ENCODE results near the gene UGT1A3.
"Not testable (repeated sequence)": the region's sequence is repeated elsewhere in the genome, so short reads cannot be mapped to it uniquely, and the experiment has no call there.

Gene UGT1A3

GRCh38 chr2:233707940-233708644, 20.8 kb upstream of the UGT1A3 start:
- DNase-seq (ENCODE audit: low spot score) = no peak

- no peak for DNase-seq (ENCODE audit: low spot score)
These were observed 19.9 kb upstream of the UGT1A3 start for GRCh38 chr2:233708942-233709341.

DNA sequence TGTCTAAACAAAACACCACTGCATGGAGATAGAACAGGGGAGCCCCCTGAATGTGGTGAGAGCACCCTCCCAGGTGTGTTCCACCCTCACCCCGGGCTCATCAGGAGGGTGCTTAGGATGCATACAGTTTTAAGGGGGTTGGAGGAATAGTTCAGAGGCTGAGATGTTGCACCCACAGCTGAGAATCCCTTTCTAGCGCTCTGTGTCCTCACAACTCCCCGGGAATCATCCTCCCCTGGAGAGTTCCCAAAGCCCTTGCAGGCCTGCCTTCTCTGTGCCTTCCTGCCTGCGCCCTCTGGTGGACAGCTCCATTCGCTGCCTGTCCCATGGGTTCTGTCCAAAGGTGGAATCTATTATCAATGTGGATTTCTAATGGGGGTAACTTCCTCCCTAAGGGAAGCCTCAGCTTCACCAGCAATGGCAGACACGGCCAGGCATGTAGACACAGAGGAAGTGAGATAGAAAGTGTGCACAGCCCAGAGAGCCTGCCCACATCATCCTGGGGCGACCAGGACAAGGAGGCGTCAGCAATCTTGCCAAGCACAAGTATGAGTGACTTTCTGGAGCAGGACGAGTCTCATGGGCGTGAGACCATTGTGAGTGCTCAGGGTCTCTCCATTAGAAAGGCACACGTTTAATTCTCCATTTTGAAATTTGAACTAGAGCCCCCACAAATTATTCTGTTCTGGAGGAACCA, 17.4 kb upstream of the UGT1A3 start:
- DNase-seq (ENCODE audit: low spot score) = peak; percentile 59

DNA sequence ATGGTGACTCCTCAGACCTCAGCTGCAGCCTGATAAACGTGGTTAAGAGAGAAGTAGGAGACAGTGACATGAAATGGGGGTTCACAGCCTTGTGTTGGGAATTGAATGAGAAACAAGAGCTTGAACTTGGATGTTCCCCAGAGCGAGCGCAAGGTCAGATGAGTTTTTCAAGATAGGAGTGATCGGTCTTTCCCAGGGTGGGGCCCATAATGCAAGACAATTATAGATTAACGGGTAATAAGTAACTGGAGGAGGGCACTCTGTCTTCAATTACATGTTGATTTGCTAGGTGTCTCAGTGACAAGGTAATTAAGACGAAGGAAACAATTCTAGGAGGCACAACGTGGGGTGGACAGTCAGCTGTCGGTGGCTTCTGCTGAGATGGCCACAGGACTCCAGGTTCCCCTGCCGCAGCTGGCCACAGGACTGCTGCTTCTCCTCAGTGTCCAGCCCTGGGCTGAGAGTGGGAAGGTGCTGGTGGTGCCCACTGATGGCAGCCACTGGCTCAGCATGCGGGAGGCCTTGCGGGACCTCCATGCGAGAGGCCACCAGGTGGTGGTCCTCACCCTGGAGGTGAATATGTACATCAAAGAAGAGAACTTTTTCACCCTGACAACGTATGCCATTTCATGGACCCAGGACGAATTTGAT, 16.1 kb upstream of the UGT1A3 start, which contains the start of gene UGT1A5:
Gene UGT1A5 (plus strand): TSS at position 297 of the 651 bp plus-strand sequence. CDS start 85 bp downstream, at position 382.
- no peak for DNase-seq (ENCODE audit: low spot score)

- peak; percentile 89 for DNase-seq (ENCODE audit: low spot score)
These were observed 15.6 kb upstream of the UGT1A3 start for GRCh38 chr2:233713262-233713615.

DNA sequence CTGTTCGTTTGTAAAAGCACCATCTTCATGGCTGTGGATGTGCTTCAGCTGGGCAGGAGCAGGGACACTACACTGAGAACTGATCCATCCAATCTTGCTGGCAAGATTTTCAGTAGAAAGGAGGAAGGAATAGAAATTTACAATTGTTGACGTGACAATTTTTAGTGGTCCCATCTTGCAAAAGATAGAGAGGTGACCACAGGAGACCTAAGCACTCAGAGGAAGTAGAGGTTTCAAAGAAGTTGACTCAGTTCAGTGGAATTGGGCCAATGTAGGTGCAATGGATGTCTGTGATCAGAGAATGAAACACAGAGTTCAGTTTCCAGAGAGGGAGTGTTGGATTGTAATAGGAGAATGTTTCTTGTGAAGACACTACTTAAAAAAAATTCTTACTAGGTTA, 14.7 kb upstream of the UGT1A3 start:
- DNase-seq (ENCODE audit: low spot score) = peak; percentile 56

DNA sequence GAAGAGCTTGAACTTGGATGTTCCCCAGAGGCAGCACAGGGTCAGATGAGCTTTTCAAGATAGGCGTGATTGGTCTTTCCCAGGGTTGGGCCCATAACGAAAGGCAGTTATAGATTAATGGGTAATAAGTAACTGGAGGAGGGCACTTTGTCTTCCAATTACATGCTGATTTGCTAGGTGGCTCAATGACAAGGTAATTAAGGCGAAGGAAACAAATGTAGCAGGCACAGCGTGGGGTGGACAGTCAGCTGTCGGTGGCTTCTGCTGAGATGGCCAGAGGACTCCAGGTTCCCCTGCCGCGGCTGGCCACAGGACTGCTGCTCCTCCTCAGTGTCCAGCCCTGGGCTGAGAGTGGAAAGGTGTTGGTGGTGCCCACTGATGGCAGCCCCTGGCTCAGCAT, 10.3 kb upstream of the UGT1A3 start, which contains the start of gene UGT1A4:
Gene UGT1A4 (plus strand): TSS at position 185 of the 400 bp plus-strand sequence. CDS start 85 bp downstream, at position 270.
- DNase-seq (ENCODE audit: low spot score) = no peak

DNA sequence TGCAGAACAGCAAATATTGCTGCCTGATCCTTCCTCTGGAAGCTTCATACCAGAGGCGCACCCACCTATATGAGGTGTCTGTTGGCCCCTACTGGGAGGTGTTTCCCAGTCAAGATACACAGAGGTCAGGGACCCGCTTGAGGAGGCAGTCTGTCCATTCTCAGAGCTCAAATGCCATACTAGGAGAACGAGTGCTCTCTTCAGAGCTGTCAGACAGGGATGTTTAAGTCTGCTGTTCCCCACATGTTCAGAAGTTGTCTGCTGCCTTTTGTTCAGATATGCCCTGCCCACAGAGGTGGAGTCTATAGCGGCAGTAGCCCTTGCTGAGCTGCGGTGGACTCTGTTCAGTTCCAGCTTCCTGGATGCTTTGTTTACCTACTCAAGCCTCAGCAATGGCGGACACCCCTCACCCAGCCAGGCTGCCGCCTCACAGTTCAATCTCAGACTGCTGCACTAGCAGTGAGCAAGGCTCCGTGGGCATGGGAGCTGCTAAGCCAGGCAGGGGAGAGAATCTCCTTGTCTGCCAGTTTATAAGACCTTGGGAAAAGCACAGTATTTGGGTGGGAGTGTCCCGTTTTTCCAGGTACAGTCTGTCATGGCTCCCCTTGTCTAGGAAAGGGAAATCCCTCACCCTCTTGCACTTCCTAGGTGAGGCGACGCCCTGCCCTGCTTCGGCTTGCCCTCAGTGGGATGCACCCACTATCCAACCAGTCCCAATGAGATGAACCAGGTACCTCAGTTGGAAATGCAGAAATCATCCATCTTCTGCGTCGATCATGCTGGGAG, 8.2 kb downstream of the UGT1A3 start:
- DNase-seq (ENCODE audit: low spot score) = not testable (repeated sequence)

DNA sequence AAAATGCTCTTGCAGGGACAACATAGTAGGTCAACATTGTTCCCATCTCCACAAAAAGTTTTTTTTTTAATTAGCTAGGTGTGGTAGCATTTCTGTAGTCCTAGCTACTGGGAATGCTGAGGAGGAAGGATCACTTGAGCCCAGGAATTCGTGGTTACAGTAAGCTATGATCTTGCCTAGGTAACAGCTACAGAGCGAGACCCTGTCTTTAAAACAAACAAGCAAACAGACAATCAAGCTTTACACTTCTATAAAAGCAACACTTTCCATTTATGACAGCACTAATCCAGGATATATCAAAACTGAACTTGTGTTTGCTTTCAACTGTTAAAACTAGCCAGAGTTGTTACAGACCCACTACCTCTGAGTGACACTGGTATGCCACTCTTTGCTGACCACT, 12.0 kb downstream of the UGT1A3 start:
- DNase-seq (ENCODE audit: low spot score) = no peak

- DNase-seq (ENCODE audit: low spot score) = no peak
These were observed 14.8 kb downstream of the UGT1A3 start for GRCh38 chr2:233743464-233744259.

- DNase-seq (ENCODE audit: low spot score) = no peak
These were observed 16.4 kb downstream of the UGT1A3 start for GRCh38 chr2:233745073-233745755.

DNA sequence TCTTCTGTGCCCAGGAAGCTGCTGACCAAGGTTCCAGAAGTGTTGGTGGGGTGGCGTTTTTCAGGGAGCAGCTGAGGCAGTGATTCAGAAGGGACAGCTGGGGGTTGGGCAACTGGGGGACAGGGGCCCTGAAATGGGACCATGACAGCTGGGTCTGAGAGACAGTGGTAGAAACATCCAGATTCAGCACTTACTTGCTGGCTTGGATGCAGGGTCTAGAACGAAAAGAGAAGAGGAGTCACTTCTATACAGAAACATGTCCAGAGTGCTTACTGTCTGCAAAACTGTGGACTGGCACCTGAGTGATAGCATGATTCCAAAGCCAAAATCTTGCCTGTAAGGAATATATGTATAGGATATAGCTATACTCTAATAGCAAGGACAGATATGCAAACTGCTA, 17.0 kb downstream of the UGT1A3 start:
- not testable (repeated sequence) for DNase-seq (ENCODE audit: low spot score)

DNA sequence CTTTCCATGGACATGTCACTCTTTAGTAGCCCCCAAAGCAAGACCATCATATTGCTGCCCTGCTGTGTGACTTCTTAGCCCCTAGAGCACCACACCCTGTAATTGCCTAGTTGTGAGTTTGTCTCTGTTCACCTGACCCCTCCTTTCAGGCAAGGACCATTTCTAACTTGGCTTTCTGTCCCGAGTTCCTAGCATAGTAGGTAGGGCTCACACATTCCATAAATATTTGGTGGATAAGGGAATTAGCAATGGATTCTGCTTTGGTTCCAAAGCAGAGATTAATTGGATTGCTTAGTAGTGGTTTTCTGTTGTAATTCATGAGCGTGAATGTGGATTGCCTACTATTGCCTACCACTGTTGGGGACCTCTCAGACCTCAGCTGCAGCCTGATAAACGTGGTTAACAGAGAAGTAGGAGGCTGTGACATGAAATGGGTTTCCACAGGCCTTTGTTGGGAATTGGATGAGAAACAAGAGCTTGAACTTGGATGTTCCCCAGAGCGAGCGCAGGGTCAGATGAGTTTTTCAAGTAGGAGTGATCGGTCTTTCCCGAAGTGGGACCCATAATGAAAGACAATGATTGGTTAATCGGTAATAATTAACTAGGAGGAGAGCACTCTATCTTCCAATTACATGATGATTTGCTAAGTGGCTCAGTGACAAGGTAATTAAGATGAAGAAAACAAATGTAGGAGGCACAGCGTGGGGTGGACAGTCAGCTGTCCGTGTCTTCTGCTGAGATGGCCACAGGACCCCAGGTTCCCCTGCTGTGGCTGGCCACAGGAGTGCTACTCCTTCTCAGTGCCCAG, 17.8 kb downstream of the UGT1A3 start:
- no peak for DNase-seq (ENCODE audit: low spot score)

DNA sequence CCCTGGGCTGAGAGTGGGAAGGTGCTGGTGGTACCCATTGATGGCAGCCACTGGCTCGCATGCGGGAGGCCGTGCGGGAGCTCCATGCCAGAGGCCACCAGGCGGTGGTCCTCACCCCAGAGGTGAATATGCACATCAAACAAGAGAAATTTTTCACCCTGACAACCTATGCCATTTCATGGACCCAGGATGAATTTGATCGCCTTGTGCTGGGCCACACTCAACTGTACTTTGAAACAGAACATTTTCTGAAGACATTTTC, 18.4 kb downstream of the UGT1A3 start:
- DNase-seq (ENCODE audit: low spot score) = no peak

DNA sequence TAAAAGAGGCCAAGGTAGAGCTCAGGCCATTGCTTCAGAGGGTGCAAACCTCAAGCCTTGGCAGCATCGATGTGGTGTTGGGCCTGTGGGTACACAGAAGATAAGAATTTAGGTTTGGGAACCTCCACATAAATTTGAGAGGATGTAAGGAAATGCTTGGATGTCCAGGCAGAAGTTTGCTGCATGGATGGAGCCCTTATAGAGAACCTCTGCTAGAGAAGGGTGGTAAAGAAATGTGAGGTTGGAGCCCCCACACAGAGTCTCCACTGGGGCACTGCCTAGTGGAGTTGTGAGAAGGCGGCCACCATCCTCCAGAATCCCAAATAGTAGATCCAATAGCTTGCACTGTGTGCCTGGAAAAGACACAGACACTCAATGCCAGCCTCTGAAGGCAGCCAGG, 21.8 kb downstream of the UGT1A3 start:
- DNase-seq (ENCODE audit: low spot score) = not testable (repeated sequence)

DNA sequence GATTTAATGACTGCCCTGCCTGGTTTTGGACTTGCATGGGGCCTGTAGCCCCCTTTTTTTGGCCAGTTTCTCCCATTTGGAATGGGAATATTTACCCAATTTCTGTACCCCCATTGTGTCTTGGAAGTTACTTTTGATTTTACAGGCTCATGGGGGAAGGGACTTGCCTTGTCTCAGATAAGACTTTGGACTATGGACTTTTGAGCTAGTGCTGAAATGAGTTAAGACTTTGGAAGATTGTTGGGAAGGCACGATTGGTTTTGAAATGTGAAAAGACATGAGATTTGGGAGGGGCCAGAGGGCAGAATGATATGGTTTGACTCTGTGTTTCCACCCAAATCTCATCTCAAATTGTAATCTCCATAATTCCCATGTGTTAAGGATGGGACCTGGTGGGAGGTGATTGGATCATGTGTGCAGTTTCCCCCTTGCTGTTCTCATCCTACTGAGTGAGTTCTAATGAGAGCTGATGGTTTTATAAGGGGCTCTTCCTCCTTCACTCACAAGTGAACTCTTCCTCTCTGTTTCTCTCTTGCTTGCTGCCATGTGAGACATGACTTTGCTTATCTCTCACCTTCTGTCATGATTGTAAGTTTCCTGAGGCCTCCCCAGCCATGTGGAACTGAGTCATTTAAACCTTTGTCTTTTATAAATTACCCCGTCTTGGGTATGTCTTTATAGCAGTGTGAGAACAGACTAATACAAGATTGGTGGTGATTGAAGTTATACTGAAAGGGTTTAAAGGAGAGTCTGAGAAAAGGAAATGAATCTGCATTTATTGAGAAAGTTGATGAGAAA, 22.6 kb downstream of the UGT1A3 start:
- DNase-seq (ENCODE audit: low spot score) = not testable (repeated sequence)

DNA sequence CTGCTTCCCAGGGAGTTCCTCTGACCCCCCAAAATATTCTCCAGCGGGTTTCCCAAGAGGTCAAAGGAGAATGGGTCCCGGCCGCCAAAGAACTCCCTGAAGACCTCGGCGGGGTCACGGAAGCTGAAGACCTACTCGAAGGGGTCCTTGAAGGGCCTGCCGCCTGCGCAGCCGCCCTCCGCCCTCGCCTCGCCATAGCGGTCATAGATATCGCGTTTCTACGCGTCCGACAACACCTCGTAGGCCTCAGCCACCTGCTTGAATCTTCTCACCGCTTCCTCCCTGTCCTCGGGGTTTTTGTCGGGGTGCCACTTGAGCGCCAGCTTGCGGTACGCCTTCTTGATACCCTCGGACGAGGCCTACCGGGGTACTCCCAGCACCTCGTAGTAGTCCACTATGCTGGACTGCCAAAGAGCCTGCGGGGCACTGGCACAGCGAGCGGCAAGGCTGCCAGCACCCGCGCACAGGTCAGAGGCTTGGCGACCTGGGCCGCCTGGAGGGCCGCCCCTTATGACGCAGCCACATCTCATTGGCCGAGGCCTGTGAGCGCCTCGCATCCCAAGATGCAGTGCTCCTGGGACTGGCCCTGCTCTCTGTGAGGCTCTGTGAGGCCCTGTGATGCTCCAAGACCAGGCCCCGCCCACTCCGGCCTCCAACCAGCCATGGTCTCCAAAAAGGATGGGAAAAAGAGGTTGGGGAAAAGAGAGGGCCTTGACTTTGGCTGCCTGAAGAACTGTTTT, 26.2 kb downstream of the UGT1A3 start:
- no peak for DNase-seq (ENCODE audit: low spot score)

- DNase-seq (ENCODE audit: low spot score) = peak; percentile 41
These were observed 27.7 kb downstream of the UGT1A3 start for GRCh38 chr2:233756429-233757081.
